ENCODE measurements around the gene TBC1D3B. TPM values are rescaled to one million over a fixed set of nuclear protein-coding genes. Genes with fewer than 3 reads are reported as not detected.
"Not testable (repeated sequence)": the region's sequence is repeated elsewhere in the genome, so short reads cannot be mapped to it uniquely, and the experiment has no call there.

TBC1D3B gene
- total RNA-seq, 3 donors from 2014 or later (not counting 1 experiment from before 2014, with no cell fraction given), result 4.3 to 10.7 (median 8.2) TPM

DNA sequence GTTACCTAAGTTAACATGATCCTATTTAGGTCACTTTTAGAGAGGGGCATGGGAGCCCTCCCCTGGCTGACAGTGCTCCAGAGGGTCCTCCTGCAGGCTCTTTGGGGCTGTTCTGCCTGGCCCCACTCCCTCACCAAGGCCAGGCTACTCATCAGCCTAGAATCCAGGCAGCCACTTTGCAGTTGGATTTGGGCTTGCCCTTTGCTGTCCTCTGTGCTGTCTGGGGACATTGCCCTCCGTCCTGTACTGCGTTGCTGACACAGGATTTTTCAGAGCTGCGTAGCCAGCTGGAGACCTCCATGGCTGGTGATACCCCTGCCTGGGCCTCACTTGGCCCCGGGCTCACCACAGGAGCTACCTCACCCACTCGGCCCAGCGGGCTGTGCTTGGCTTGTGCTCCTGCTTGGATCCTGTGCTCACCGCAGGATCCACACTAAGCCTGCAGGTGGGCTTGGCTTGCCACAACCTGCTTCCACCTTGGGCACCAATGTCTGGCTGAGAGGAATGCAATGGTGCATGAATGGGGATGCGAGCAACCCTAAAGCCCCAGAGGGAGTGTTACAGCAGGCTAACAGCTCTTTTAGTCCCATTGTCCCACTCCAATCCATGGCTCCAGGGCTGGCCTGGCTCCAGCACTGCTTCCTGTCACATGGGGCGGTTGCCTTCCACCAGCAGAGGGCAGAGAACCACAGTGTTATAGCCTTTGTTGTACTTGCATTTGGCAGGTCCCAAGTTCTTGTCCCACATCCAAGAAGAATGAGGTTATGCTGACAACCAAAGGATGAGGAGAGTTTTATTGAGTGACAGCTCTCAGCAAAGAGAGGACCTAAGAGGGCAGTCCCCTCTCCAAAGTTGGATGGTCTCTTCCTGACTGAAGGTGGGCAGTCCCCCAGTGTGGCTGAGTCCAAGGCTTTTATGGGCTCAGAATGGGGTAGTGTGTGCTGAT lies 51.3 kb downstream of the TBC1D3B start:
- no peaks in the 10 kb centered on the region for H3K36me3 Mint-ChIP-seq
- H3K9me3 ChIP-seq (ENCODE audit: control insufficient read depth, insufficient read depth, low read length), result peaks cover 15% of the 10 kb centered on the region
- no peaks in the 10 kb centered on the region for H3K9me3 Mint-ChIP-seq
- H3K4me1 ChIP-seq (ENCODE audit: control insufficient read depth, insufficient read depth, low read length), result peaks cover 22% of the 10 kb centered on the region
- intact Hi-C loops (cut with micrococcal nuclease), result no loop called here
- H3K4me3 ChIP-seq (ENCODE audit: low read length), result no peak overlapping the region
- H3K4me1 Mint-ChIP-seq, result peaks cover 53 to 66% of the 10 kb centered on the region in 2 donors
- DNase-seq (no peak), ATAC-seq (no peak)
- no peaks in the 10 kb centered on the region for H3K27me3 ChIP-seq (ENCODE audit: control insufficient read depth, insufficient read depth, low read length)
- TF ChIP-seq, protein P1, sequence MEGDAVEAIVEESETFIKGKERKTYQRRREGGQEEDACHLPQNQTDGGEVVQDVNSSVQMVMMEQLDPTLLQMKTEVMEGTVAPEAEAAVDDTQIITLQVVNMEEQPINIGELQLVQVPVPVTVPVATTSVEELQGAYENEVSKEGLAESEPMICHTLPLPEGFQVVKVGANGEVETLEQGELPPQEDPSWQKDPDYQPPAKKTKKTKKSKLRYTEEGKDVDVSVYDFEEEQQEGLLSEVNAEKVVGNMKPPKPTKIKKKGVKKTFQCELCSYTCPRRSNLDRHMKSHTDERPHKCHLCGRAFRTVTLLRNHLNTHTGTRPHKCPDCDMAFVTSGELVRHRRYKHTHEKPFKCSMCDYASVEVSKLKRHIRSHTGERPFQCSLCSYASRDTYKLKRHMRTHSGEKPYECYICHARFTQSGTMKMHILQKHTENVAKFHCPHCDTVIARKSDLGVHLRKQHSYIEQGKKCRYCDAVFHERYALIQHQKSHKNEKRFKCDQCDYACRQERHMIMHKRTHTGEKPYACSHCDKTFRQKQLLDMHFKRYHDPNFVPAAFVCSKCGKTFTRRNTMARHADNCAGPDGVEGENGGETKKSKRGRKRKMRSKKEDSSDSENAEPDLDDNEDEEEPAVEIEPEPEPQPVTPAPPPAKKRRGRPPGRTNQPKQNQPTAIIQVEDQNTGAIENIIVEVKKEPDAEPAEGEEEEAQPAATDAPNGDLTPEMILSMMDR (IDR thresholded peaks at IDR 0.05), result no peak
- H3K27me3 Mint-ChIP-seq (ENCODE audit: low read depth in 2 of 2), result no peaks in the 10 kb centered on the region
- no peak overlapping the region for H3K27ac ChIP-seq (ENCODE audit: low read length)
- WGBS (ENCODE audit: insufficient coverage), result 93% methylated on average over 9 of the region's 9 CpGs
- no peaks in the 10 kb centered on the region for H3K36me3 ChIP-seq (ENCODE audit: control insufficient read depth, insufficient read depth, low read length)
- no peak overlapping the region for H3K4me3 Mint-ChIP-seq
- no peak overlapping the region for H3K27ac Mint-ChIP-seq

DNA sequence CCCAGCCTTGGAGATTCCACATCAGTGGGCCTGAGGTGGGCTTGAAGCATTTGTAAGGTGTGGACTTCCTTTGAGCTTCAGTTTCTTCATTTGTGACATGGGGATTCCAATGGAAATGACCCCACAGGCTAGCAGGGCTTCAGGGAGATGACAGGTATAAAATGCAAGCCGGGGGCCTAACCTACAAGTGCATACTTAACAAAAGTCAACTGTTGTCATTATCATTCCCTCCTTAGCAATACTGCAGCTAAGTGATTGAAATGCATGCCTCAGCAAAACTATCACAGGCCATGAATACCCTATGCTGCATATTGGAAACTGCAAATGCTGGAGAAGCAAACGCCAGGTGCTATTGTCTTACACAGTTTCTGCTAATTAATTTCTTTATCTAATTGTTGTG lies 53.0 kb downstream of the TBC1D3B start:
- Mint-ChIP-seq H3K4me3 (no peak overlapping the region), H3K4me1 (peaks cover 56 to 70% of the 10 kb centered on the region in 2 donors), H3K9me3 (no peaks in the 10 kb centered on the region), H3K27ac (peak overlapping the region; percentile 46 to 53), H3K27me3 (ENCODE audit: low read depth in 2 of 2) (no peaks in the 10 kb centered on the region), H3K36me3 (no peaks in the 10 kb centered on the region)
- TF ChIP-seq, protein P1 (IDR thresholded peaks at IDR 0.05), result no peak
- Histone ChIP-seq H3K4me3 (ENCODE audit: low read length) (no peak overlapping the region), H3K4me1 (ENCODE audit: control insufficient read depth, insufficient read depth, low read length) (peaks cover 27% of the 10 kb centered on the region), H3K27ac (ENCODE audit: low read length) (no peak overlapping the region), H3K36me3 (ENCODE audit: control insufficient read depth, insufficient read depth, low read length) (no peaks in the 10 kb centered on the region), H3K9me3 (ENCODE audit: control insufficient read depth, insufficient read depth, low read length) (peaks cover 15% of the 10 kb centered on the region), H3K27me3 (ENCODE audit: control insufficient read depth, insufficient read depth, low read length) (no peaks in the 10 kb centered on the region)
- intact Hi-C loops (cut with micrococcal nuclease), result no loop called here
- DNase-seq (no peak), ATAC-seq (no peak)
- 89% methylated on average over 1 of the region's 2 CpGs for WGBS (ENCODE audit: insufficient coverage)

DNA sequence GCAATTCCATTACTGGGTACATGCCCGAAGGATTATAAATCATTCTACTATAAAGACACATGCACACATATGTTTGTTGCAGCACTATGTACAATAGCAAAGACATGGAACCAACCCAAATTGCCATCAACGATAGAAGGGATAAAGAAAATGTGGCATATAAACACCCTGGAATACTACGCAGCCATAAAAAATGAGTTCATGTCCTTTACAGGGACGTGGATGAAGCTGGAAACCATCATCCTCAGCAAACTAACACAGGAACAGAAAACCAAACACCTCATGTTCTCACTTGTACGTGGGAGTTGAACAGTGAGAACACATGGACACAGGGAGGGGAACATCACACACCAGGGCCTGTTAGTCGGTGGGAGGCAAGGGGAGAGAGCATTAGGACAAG lies 55.3 kb downstream of the TBC1D3B start:
- H3K27me3 Mint-ChIP-seq (ENCODE audit: low read depth in 2 of 2); H3K4me3 Mint-ChIP-seq; intact Hi-C loops (cut with micrococcal nuclease); H3K36me3 Mint-ChIP-seq; H3K4me1 ChIP-seq (ENCODE audit: control insufficient read depth, insufficient read depth, low read length); H3K9me3 Mint-ChIP-seq; H3K4me3 ChIP-seq (ENCODE audit: low read length); H3K27me3 ChIP-seq (ENCODE audit: control insufficient read depth, insufficient read depth, low read length); H3K27ac ChIP-seq (ENCODE audit: low read length); DNase-seq; ATAC-seq; H3K36me3 ChIP-seq (ENCODE audit: control insufficient read depth, insufficient read depth, low read length): not testable (repeated sequence)
- Mint-ChIP-seq H3K27ac (peak overlapping the region in 1 of 2 donors; percentile 6), H3K4me1 (peaks cover 45 to 65% of the 10 kb centered on the region in 2 donors)
- peaks cover 14% of the 10 kb centered on the region for H3K9me3 ChIP-seq (ENCODE audit: control insufficient read depth, insufficient read depth, low read length)
- WGBS (ENCODE audit: insufficient coverage), result 80% methylated on average over 6 of the region's 6 CpGs

DNA sequence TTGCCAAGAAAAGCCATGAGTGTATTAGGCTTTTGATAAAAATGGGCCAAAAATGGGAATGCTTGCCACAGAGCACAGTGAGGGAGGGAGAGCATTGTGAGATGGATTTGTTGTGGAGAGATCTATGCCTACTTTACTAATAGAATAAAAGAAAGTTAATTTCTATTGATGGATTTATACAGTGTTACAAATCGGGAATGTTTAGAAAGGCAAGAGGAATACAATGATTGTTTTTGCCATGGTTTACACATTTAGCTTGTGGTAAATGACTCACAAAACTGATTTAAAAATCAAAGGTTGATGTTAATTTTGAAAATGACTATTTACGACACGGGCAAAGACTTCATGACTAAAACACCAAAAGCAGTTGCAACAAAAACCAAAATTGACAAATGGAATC lies 56.2 kb downstream of the TBC1D3B start:
- ATAC-seq, result no peak
- Mint-ChIP-seq H3K27ac (peak overlapping the region in 1 of 2 donors; percentile 6), H3K9me3 (no peaks in the 10 kb centered on the region), H3K4me3 (peak overlapping the region; percentile 57), H3K4me1 (peaks cover 37 to 66% of the 10 kb centered on the region in 2 donors), H3K27me3 (ENCODE audit: low read depth in 2 of 2) (no peaks in the 10 kb centered on the region), H3K36me3 (no peaks in the 10 kb centered on the region)
- no peaks in the 10 kb centered on the region for H3K36me3 ChIP-seq (ENCODE audit: control insufficient read depth, insufficient read depth, low read length)
- H3K4me3 ChIP-seq (ENCODE audit: low read length), result no peak overlapping the region
- H3K9me3 ChIP-seq (ENCODE audit: control insufficient read depth, insufficient read depth, low read length), result peaks cover 5% of the 10 kb centered on the region
- DNase-seq, result no peak
- intact Hi-C loops (cut with micrococcal nuclease), result no loop called here
- H3K4me1 ChIP-seq (ENCODE audit: control insufficient read depth, insufficient read depth, low read length), result peaks cover 8% of the 10 kb centered on the region
- TF ChIP-seq, protein P1 (IDR thresholded peaks at IDR 0.05), result no peak
- H3K27ac ChIP-seq (ENCODE audit: low read length), result no peak overlapping the region
- H3K27me3 ChIP-seq (ENCODE audit: control insufficient read depth, insufficient read depth, low read length), result no peaks in the 10 kb centered on the region
- 100% methylated on average over 1 of the region's 3 CpGs for WGBS (ENCODE audit: insufficient coverage)

Data from natural killer cell (primary cell).